IPS-18a (cell line): ENCODE measurements around the gene SULT1A2.
"Not testable (repeated sequence)": the region's sequence is repeated elsewhere in the genome, so short reads cannot be mapped to it uniquely, and the experiment has no call there.

ENCODE experiments used
- H3K27ac ChIP-seq: one replicate; pipeline ENCODE4 v1.5.1; 2013; ENCODE audit warnings: low read length
- H3K27me3 ChIP-seq: one replicate; pipeline ENCODE4 v1.6.1; 2013; ENCODE audit warnings: mild to moderate bottlenecking, low read length; ENCODE audit not compliant: control insufficient read depth, insufficient read depth
- H3K36me3 ChIP-seq: one replicate; pipeline ENCODE4 v1.6.1; 2013; ENCODE audit warnings: low read depth, low read length; ENCODE audit not compliant: control insufficient read depth
- H3K4me1 ChIP-seq: one replicate; pipeline ENCODE4 v1.6.1; 2013; ENCODE audit warnings: low read depth, low read length; ENCODE audit not compliant: control insufficient read depth
- H3K4me3 ChIP-seq: one replicate; pipeline ENCODE4 v1.5.1; 2013; ENCODE audit warnings: low read length
- H3K9ac ChIP-seq: one replicate; pipeline ENCODE4 v1.6.1; 2013; ENCODE audit warnings: mild to moderate bottlenecking, low read length, moderate library complexity
- H3K9me3 ChIP-seq: one replicate; pipeline ENCODE4 v1.6.1; 2013; ENCODE audit warnings: low read depth, low read length; ENCODE audit not compliant: control insufficient read depth

The SULT1A2 gene

GRCh38 chr16:28607681-28608495 lies 11.0 kb upstream of the SULT1A2 start:
- H3K9ac ChIP-seq, H3K27me3 ChIP-seq, H3K27ac ChIP-seq, H3K4me3 ChIP-seq, H3K9me3 ChIP-seq, H3K4me1 ChIP-seq, H3K36me3 ChIP-seq: not testable (repeated sequence)

GRCh38 chr16:28607116-28607623 lies 10.3 kb upstream of the SULT1A2 start:
- Histone ChIP-seq H3K4me1 (peaks cover 3% of the 10 kb centered on the region), H3K9ac (no peak overlapping the region), H3K27ac (no peak overlapping the region)

GRCh38 chr16:28606291-28607115 lies 9.7 kb upstream of the SULT1A2 start:
- Histone ChIP-seq H3K9me3 (no peaks in the 10 kb centered on the region), H3K36me3 (no peaks in the 10 kb centered on the region), H3K9ac (no peak overlapping the region), H3K4me3 (no peak overlapping the region), H3K27ac (no peak overlapping the region), H3K27me3 (no peaks in the 10 kb centered on the region), H3K4me1 (peaks cover 3% of the 10 kb centered on the region)

More at GRCh38 chr16:28607116-28607623, 10.3 kb upstream of the SULT1A2 start:
- Histone ChIP-seq H3K4me3 (no peak overlapping the region), H3K9me3 (no peaks in the 10 kb centered on the region), H3K27me3 (no peaks in the 10 kb centered on the region), H3K36me3 (no peaks in the 10 kb centered on the region)

- H3K4me1 ChIP-seq, result no peaks in the 10 kb centered on the region
- no peak overlapping the region for H3K4me3 ChIP-seq
- H3K36me3 ChIP-seq, result no peaks in the 10 kb centered on the region
- H3K27ac ChIP-seq, result no peak overlapping the region
- no peaks in the 10 kb centered on the region for H3K27me3 ChIP-seq
- H3K9ac ChIP-seq, result no peak overlapping the region
- H3K9me3 ChIP-seq, result no peaks in the 10 kb centered on the region
Observed at GRCh38 chr16:28604186-28604565, 7.3 kb upstream of the SULT1A2 start.

- Histone ChIP-seq H3K27me3 (no peaks in the 10 kb centered on the region), H3K9me3 (no peaks in the 10 kb centered on the region), H3K36me3 (no peaks in the 10 kb centered on the region), H3K9ac (no peak overlapping the region), H3K4me1 (no peaks in the 10 kb centered on the region), H3K27ac (no peak overlapping the region), H3K4me3 (no peak overlapping the region)
Observed at GRCh38 chr16:28603381-28604185, 6.7 kb upstream of the SULT1A2 start.

GRCh38 chr16:28602529-28602928 lies 5.7 kb upstream of the SULT1A2 start:
- Histone ChIP-seq H3K27me3 (no peaks in the 10 kb centered on the region), H3K27ac (no peak overlapping the region), H3K4me3 (no peak overlapping the region), H3K4me1 (peaks cover 6% of the 10 kb centered on the region), H3K9ac (no peak overlapping the region), H3K9me3 (no peaks in the 10 kb centered on the region), H3K36me3 (no peaks in the 10 kb centered on the region)

- not testable (repeated sequence) for H3K27me3 ChIP-seq, H3K9me3 ChIP-seq, H3K9ac ChIP-seq, H3K27ac ChIP-seq, H3K4me1 ChIP-seq, H3K36me3 ChIP-seq, H3K4me3 ChIP-seq
Observed at GRCh38 chr16:28602062-28602461, 5.2 kb upstream of the SULT1A2 start.

GRCh38 chr16:28601589-28601988 lies 4.7 kb upstream of the SULT1A2 start:
- H3K4me1 ChIP-seq, result peaks cover 12% of the 10 kb centered on the region
- H3K9ac ChIP-seq, H3K27me3 ChIP-seq, H3K4me3 ChIP-seq, H3K9me3 ChIP-seq, H3K36me3 ChIP-seq, H3K27ac ChIP-seq: not testable (repeated sequence)

- peaks cover 12% of the 10 kb centered on the region for H3K4me1 ChIP-seq
- H3K9me3 ChIP-seq, H3K27me3 ChIP-seq, H3K9ac ChIP-seq, H3K4me3 ChIP-seq, H3K36me3 ChIP-seq, H3K27ac ChIP-seq: not testable (repeated sequence)
Observed at GRCh38 chr16:28600965-28601364, 4.1 kb upstream of the SULT1A2 start.

GRCh38 chr16:28599377-28600285 lies 2.8 kb upstream of the SULT1A2 start:
- H3K4me3 ChIP-seq, result not testable (repeated sequence)

More at GRCh38 chr16:28599377-28600285, 2.8 kb upstream of the SULT1A2 start:
- H3K4me1 ChIP-seq, result peaks cover 12% of the 10 kb centered on the region
- H3K9ac ChIP-seq, H3K27ac ChIP-seq, H3K36me3 ChIP-seq, H3K9me3 ChIP-seq, H3K27me3 ChIP-seq: not testable (repeated sequence)
